Mammary epithelial cell (primary cell): ENCODE measurements around the gene TCP11L2.

ENCODE experiments used
- CTCF ChIP-seq, 2 donors: IDR thresholded peaks in 1 of 2; conservative IDR thresholded peaks in 1 of 2; 2 replicates each; pipeline ENCODE4 v1.5.1; 2011 to 2012; ENCODE audit warnings: inconsistent platforms in 2 of 2, low read length in 2 of 2, mild to moderate bottlenecking in 2 of 2, control low read depth in 1 of 2, low read depth in 1 of 2; ENCODE audit not compliant: insufficient read depth in 1 of 2; ENCODE audit errors: extremely low read depth in 1 of 2
- EZH2 ChIP-seq: IDR thresholded peaks from 2 replicates; pipeline ENCODE4 v1.6.1; 2012; ENCODE audit warnings: low read length, inconsistent platforms, borderline replicate concordance

GRCh38 chr12:106364261-106364660 lies 61.7 kb downstream of the TCP11L2 start:
- no peak for TF ChIP-seq CTCF (conservative IDR thresholded peaks at IDR 0.05 in 1 of 2, IDR thresholded peaks at IDR 0.05 in 1 of 2; ENCODE audit: extremely low read depth in 1 of 2, insufficient read depth in 1 of 2, low read depth in 1 of 2, low read length in 2 of 2)
- no peak for TF ChIP-seq EZH2
